NCI-H460 (cell line): ENCODE results near the gene PREB. TPM values are rescaled to one million over a fixed set of nuclear protein-coding genes. Genes with fewer than 3 reads are reported as not detected.

Source experiments
- DNase-seq: peaks from one replicate; pipeline ENCODE4 v3.0.0-alpha.2; 2016; ENCODE audit warnings: low read depth; ENCODE audit errors: extremely low read depth
- total RNA-seq: library from RNA; depleted of rRNA; stranded (reverse); fragments of >200 nt; shearing (Covaris generic); gene quantifications from 2 replicates; pipeline ENCODE4 v1.2.3, GENCODE V29; 2014; rRNA removed

The PREB gene
- total RNA-seq, 1 experiment from 2014 or later: 52.5 TPM

DNA sequence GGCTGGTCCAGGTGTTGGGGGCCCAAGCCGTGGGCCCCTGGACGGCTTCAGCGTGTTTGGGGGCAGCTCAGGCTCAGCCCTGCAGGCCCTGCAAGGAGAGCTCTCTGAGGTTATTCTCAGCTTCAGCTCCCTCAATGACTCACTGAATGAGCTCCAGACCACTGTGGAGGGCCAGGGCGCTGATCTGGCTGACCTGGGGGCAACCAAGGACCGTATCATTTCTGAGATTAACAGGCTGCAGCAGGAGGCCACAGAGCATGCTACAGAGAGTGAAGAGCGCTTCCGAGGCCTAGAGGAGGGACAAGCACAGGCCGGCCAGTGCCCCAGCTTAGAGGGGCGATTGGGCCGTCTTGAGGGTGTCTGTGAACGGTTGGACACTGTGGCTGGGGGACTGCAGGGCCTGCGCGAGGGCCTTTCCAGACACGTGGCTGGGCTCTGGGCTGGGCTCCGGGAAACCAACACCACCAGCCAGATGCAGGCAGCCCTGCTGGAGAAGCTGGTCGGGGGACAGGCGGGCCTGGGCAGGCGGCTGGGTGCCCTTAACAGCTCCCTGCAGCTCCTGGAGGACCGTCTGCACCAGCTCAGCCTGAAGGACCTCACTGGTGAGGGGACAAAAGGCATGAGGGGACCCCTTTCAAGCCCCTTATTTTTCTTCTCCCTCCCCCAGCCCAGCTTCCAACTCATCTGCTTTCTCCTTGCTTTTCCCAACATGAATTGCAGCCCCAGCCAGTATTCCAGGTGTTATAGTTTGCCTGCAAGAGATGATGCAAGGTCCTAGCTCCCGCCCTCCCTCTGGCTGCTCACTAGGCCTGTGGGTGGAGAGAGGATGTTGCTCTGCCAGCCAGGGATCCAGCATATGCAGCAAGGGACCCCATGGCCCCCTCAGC lies 50.8 kb downstream of the PREB start:
- DNase-seq: no peak

- no peak for DNase-seq
Measured at GRCh38 chr2:27082773-27083409, 51.5 kb downstream of the PREB start.

GRCh38 chr2:27081984-27082772 lies 52.3 kb downstream of the PREB start:
- DNase-seq: no peak

Other genes starting within 250 kb of the PREB start
- 4.0 and 5.1 TPM in 2 replicates for gene MAPRE3, start 164.0 kb downstream of the PREB start, total RNA-seq
- gene TMEM214, start 101.7 kb downstream of the PREB start, total RNA-seq: 32.0 and 36.3 TPM in 2 replicates
- gene AGBL5, start 83.0 kb downstream of the PREB start, total RNA-seq: 35.4 and 39.5 TPM in 2 replicates
- gene OST4, start 63.0 kb downstream of the PREB start, total RNA-seq: 255 and 293 TPM in 2 replicates
- gene EMILIN1, start 56.0 kb downstream of the PREB start, total RNA-seq: 0.22 TPM in 1 of 2 replicates, not detected in the other
- 1.2 and 1.7 TPM in 2 replicates for gene KHK, start 47.9 kb downstream of the PREB start, total RNA-seq
- gene CGREF1, start 15.5 kb downstream of the PREB start, total RNA-seq: 43.2 and 45.2 TPM in 2 replicates
- gene ABHD1, start 10.8 kb downstream of the PREB start, total RNA-seq: 1.4 and 1.7 TPM in 2 replicates
- not detected in 2 replicates for gene PRR30, start 4.8 kb upstream of the PREB start, total RNA-seq
- not detected in 2 replicates for gene TCF23, start 14.4 kb upstream of the PREB start, total RNA-seq
- gene ATRAID, start 77.4 kb upstream of the PREB start, total RNA-seq: 219 and 271 TPM in 2 replicates
- gene SLC5A6, start 77.6 kb upstream of the PREB start, total RNA-seq: 49.7 and 51.8 TPM in 2 replicates
- gene CAD, start 82.7 kb upstream of the PREB start, total RNA-seq: 34.1 and 38.5 TPM in 2 replicates
- gene SLC30A3, start 128.4 kb upstream of the PREB start, total RNA-seq: 0.50 and 0.75 TPM in 2 replicates
- not detected in 2 replicates for gene DNAJC5G, start 140.8 kb upstream of the PREB start, total RNA-seq
- 0.12 TPM in 1 of 2 replicates, not detected in the other for gene TRIM54, start 147.8 kb upstream of the PREB start, total RNA-seq
- 4.6 and 6.8 TPM in 2 replicates for gene UCN, start 173.8 kb upstream of the PREB start, total RNA-seq
- 77.5 and 83.6 TPM in 2 replicates for gene MPV17, start 188.5 kb upstream of the PREB start, total RNA-seq
- 59.8 and 66.5 TPM in 2 replicates for gene GTF3C2, start 222.1 kb upstream of the PREB start, total RNA-seq
- 28.7 and 31.2 TPM in 2 replicates for gene EIF2B4, start 235.7 kb upstream of the PREB start, total RNA-seq
- gene SNX17, start 236.0 kb upstream of the PREB start, total RNA-seq: 80.9 and 88.7 TPM in 2 replicates
- 7.0 and 7.3 TPM in 2 replicates for gene ZNF513, start 246.1 kb upstream of the PREB start, total RNA-seq